CD1c-positive myeloid dendritic cell (primary cell): ENCODE data around the gene EIPR1.

Experiments
- DNase-seq: peaks from one replicate; pipeline ENCODE4 v3.0.0-alpha.2; 2016; ENCODE audit errors: extremely low spot score

EIPR1 gene

DNA sequence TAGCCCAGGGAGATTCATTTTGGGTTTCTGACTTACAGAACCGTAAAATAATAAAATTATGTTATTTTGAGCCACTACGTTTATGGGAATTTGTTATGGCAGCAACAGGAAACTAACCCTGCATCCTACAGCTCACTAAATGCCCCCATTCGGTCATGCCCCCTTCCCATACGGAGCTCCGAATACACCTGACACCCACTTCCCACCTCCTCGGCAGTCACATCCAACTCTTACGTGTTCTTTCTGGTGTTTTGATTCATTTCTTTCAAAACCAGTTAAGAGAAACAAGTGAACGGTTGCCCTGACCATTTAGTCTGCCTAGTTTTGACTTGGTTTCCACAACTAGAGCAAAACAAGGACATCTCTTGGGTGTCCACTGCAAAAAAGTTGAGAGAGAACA lies 19.7 kb downstream of the EIPR1 start:
- no peak for DNase-seq

GRCh38 chr2:3357446-3357845 lies 20.2 kb downstream of the EIPR1 start:
- peak; percentile 35 for DNase-seq

DNA sequence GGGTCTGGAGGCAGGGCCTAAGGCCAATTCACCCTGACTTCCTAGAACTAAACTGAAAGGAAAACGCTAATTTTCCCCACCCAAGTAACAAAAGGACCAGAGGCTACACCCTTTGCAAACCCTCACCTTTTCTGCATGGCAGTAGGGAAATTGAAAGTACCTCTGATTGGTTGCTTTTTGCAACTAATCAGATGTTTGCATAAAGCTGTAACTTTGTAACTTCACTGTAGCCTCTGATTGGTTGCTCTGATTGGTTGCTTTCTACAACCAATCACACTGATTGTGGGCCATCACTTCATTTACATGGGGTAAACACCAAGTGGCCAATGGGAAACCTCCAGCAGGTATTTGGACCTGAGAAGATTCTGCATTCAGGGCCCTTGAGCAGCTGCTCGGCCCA lies 20.8 kb downstream of the EIPR1 start:
- no peak for DNase-seq

GRCh38 chr2:3355951-3356569 lies 21.6 kb downstream of the EIPR1 start:
- DNase-seq, result no peak

DNA sequence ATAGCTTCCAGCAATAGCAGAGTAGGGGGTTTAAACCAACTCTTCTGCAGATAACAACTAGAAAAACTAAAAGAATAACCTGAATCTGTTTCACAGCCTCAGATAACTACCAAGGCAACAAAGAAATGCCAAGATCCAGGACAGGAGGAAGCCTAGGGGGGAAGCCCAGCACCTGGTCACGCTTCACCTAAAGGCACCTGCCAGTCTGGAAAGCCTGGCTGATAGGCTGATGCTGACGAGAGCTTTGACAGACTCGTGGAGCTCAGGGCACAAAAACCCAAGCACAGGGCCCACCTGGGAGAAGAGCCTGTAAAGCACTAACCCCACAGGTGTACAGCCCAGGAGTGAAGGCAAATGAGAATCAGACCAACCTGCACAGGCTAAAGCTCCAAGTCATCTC lies 22.6 kb downstream of the EIPR1 start:
- no peak for DNase-seq

- no peak for DNase-seq
These were observed 28.4 kb downstream of the EIPR1 start for GRCh38 chr2:3349211-3349693.

DNA sequence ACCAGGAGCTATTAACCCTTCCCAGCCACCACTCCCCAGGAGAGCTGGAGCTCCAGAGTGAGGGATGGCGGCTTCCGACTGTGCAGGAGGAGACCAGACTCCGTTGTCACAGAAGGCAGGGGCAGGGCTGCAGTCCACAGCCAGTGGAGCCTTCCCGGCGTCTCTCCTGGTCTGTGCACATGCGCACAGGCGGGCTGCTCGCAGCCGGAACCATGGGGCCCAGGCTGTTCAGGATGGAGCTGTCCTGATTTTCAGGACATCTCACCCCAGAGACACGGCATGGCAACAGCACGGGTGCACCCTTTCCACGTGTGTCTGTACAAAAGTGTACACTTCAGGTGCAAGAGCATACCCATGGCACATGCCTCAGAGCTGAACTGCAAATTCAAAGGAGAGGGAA lies 28.9 kb downstream of the EIPR1 start:
- no peak for DNase-seq

GRCh38 chr2:3345621-3346020 lies 32.0 kb downstream of the EIPR1 start:
- DNase-seq, result no peak

- DNase-seq, result no peak
These were observed 32.7 kb downstream of the EIPR1 start for GRCh38 chr2:3344897-3345296.

DNA sequence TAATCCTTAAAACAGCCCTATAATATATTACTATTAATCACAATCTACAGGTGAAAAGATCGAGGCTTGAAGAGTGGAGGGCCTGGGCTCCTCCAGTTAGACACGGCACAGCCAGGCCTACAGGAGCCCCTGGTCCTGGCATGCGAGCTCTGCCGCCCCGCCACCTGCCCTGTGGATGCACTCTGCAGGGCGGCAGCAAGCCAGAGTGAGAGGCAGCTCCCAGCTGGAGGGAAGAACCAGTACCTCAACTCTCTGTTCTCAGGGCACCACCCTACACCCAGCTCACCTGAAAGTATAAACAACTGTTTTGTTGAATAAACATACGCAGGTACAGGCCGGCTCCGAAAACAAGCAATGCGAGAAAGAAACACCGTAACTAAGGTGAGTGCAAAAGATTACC lies 34.6 kb downstream of the EIPR1 start:
- DNase-seq, result no peak

DNA sequence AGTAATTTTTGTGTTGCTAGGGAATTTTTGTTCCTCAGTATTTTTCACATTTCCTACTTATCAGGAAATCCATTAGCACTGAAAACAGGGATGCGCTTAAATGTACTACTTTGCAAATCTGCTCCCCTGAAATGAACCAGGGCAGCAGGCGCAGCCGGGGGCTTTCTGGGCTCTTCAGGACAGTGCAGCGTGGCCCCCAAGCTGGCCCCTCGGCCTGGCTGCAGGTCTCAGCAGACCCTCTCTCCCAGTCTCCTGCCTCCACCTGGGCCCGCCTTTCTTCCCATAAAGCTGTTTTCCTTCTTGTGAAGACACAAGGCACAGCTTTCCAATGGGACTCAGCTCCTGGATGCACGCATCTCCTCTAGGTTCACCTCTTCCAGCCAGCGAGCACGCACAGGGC lies 35.3 kb downstream of the EIPR1 start:
- DNase-seq, result no peak

DNA sequence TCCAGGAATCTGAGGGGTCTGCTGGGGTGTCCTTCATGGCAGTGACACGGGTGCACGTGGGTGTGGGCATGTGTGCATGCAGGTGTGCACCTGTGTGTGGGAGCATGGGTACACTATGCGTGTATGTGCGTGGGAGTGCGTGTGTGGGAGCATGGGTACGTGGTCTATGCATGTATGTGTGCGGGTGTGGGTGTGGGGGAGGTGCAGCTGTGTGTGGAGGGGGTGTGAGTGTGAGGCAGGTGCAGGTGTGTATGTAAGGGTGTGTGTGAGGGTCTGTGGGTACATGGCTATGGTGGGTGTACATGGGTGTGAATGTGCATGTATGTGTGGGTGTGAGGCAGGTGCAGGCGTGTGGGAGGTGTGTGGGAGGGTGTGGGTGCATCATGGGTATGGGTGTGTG lies 36.3 kb downstream of the EIPR1 start:
- DNase-seq, result no peak

DNA sequence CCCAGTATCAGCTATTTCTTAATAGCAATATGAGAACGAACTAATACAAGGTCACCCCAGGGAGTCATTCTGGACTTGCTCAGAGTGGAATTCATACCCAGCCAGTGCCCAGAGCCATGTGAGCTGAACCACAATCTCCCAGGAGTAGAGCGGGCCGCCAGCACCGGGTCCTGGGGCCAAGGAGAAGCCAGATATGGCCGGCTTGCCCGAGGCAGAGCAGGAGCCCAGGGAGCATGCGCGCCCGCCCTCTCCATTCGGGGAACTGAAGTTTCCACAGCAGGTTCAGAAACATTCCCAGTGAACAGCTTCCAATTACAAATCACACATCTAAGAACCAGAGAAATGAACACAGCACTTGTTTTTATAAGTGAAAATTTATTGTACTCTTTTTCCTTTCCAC lies 37.5 kb downstream of the EIPR1 start:
- DNase-seq, result no peak

GRCh38 chr2:3338340-3338739 lies 39.3 kb downstream of the EIPR1 start:
- no peak for DNase-seq

DNA sequence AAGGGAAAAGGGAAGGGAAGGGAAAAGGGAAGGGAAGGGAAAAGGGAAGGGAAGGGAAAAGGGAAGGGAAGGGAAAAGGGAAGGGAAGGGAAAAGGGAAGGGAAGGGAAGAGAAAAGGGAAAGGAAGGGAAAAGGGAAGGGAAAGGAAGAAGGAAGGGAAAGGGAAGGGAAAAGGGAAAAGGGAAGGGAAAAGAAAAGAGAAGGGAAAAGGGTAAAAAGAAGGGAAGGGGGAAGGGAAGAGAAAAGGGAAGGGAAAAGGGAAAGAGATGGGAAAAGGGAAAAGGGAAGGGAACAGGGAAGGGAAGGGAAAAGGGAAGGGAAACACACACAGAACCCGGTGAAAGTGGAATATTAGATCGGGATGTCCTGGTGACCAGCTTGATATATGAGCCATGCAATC lies 40.8 kb downstream of the EIPR1 start:
- no peak for DNase-seq

DNA sequence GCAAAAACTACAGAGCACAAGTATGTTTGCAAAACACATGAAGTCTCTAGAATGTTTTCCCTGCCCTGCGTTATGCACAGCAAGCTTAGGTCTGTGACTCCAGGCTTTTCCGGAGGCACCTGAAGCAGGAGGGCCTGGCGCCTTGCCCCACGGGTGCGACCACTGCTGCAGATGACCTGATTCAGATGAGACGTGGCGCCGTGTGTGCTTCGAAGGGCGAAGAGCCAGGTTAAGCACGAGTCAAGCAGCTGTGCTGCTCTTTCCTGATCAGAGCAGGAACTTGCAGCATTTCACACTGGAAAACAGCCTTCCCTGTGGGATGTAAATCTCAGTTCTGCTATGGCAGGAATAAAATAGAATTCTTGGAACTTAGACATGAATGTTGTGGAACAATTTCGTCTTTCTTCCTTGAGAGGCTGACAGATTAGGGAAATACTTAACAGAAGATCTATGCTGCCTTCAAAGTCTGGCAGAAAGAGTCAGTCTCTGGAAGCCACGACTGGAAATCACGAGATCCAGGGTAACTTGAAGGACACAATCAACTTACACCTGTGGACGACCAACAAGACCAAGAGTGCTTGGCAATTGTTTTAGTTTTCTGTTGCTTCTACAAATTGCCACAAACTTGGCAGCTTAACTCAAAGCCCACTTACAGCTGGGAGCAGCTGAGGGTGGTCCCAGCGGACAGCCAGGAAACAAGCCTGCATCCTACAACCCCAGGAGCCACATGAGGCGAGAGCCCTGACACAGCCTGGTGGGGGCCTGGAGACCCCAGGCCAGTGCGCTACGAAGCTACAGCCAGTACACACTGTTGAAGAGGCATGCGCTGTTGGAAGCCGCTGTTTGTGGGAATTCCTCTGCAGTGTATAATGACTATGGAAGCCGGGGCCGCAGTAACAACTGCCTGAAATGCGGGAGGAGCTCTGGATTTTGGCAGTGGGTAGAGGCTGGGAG lies 42.9 kb downstream of the EIPR1 start:
- DNase-seq, result no peak

DNA sequence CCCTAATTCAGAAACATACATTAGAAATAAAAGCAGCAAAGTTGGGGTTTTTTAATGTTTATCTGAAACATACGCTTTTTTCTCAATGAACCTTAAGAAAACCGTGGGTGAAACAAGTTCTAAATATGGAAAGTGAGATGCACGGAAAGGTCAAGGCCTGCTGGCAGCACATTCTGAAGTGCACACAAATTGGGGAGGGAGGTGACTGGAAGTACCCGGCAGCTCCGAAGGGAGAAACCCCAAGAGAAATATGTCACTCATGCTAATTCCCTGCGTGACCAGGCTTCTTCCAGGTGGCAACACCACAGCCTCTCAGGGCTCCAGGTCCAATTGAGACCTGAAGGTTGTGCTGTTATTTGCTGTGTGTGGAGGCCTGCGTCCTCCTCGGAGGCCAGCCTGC lies 45.5 kb downstream of the EIPR1 start:
- DNase-seq, result no peak

GRCh38 chr2:3329491-3329890 lies 48.1 kb downstream of the EIPR1 start:
- no peak for DNase-seq

GRCh38 chr2:3326871-3327270 lies 50.7 kb downstream of the EIPR1 start:
- DNase-seq, result no peak

- no peak for DNase-seq
These were observed 51.5 kb downstream of the EIPR1 start for GRCh38 chr2:3326182-3326537.

- no peak for DNase-seq
These were observed 52.0 kb downstream of the EIPR1 start for GRCh38 chr2:3325458-3326181.

DNA sequence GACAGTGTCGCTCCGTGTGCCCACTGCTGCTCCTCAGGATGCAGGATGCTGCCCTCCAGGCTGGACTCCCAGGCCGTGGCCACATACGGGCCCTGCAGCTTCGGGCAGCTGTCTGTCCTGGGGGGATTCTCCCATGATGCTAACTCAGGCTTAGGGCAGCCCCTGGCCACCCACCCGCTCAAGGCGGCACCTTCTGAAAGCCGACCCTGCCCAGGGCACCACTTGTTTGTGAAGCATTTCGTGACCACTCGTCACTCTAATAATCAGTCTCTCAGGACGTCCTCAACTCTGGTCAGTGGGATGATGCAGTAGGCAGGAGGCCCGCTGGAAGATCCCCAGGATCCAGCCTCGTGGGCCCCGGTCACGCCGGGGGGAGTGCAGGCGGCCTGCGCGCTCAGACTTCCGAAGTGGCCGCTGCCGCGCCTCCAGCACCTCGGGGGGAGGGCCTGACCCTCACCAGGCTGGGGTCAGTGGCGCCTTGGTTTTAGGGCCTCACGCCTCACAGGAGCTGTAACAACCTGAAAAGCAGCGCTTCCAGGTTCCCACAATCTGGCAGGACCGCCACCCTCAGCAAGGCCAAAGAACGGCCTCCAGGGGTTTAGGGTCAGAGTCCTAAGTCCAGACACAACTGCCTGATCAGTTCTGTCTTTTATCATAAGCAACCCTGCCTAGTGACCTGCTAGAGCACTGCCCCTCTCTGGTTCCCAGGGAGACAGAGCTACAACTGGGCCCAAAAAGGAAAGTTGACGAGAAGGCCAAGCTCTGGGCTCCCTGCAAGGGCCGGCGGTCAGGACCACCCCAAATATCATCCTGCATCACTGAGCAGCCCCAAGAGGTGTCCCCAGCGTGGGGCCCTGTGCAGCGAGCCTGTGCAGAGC lies 53.0 kb downstream of the EIPR1 start:
- no peak for DNase-seq
